Aorta (tissue), 5 donors: Measurements from ENCODE around the gene DIO3. TPM values are rescaled to one million over a fixed set of nuclear protein-coding genes. Genes with fewer than 3 reads are reported as not detected.

Source experiments
- ATAC-seq: fragments of 200-7000 bp; cut with Tn5 transposase; one replicate; pipeline ENCODE4 v1.9.1; 2022; ENCODE audit warnings: moderate library complexity; ENCODE audit not compliant: low FRiP score
- DNase-seq, 2 donors: peaks; one replicate each; pipeline ENCODE4 v3.0.0-alpha.2; 2020
- H3K27ac ChIP-seq, 2 donors: one replicate each; pipeline ENCODE4 v1.5.1; 2013; ENCODE audit warnings: low read length in 2 of 2, mild to moderate bottlenecking in 2 of 2, moderate library complexity in 2 of 2, control low read depth in 1 of 2, inconsistent platforms in 1 of 2, low read depth in 1 of 2
- H3K27me3 ChIP-seq, 2 donors: one replicate each; pipeline ENCODE4 v1.6.1; 2013; ENCODE audit warnings: control low read depth in 1 of 2, low read length in 1 of 2, mild to moderate bottlenecking in 1 of 2, moderate library complexity in 1 of 2; ENCODE audit not compliant: insufficient read depth in 2 of 2, control insufficient read depth in 1 of 2
- H3K36me3 ChIP-seq, 2 donors: one replicate each; pipeline ENCODE4 v1.6.1; 2013; ENCODE audit warnings: control low read depth in 1 of 2, low read length in 1 of 2, mild to moderate bottlenecking in 1 of 2; ENCODE audit not compliant: insufficient read depth in 2 of 2, control insufficient read depth in 1 of 2
- H3K4me1 ChIP-seq, 2 donors: one replicate each; pipeline ENCODE4 v1.6.1; 2013; ENCODE audit warnings: low read length in 2 of 2, control low read depth in 1 of 2, mild to moderate bottlenecking in 1 of 2, moderate library complexity in 1 of 2; ENCODE audit not compliant: insufficient read depth in 2 of 2, control insufficient read depth in 1 of 2
- H3K4me3 ChIP-seq, 2 donors: one replicate each; pipeline ENCODE4 v1.5.1; 2013; ENCODE audit warnings: low read length in 2 of 2, control low read depth in 1 of 2, mild to moderate bottlenecking in 1 of 2
- H3K9me3 ChIP-seq: one replicate; pipeline ENCODE4 v1.6.1; 2013; ENCODE audit warnings: mild to moderate bottlenecking, low read length; ENCODE audit not compliant: control insufficient read depth
- WGBS, 2 donors: extraction: QIAGEN DNeasy Blood & Tissue Kit; methylation state at CpG; one replicate each; pipeline ENCODE4 v1.1.7; 2013; 5-methylcytosine and 5-hydroxymethylcytosine counted together
- intact Hi-C, 2 donors: fragments of 100-400 bp; cut with DNase I; formaldehyde crosslinking; loops; one replicate each; pipeline versions ENCODE4 v1.14.2 to v1.15.0; 2022
- polyA plus RNA-seq, 2 donors: library from polyadenylated mRNA; stranded (reverse); fragments of 200-250 nt; gene quantifications; one replicate each; pipeline ENCODE4 v1.2.3, GENCODE V29; 2013
- total RNA-seq, 2 donors: library from RNA; stranded (reverse); fragmentation: NEBNext Ultra II Directional; extraction: Animal tissue kit (Norgen Biotek cat#: 25700); gene quantifications; one replicate each; pipeline ENCODE4 v1.2.1, GENCODE V29; 2021
- donor health status: healthy with polysubstance abuse.
- donor health status: Bipolar disorder and iron deficiency.
- donor health status: DM: no; HTN: no; CAD: no.
- donor health status: DM: no; HTN: no; CAD: no.
- donor health status: DM: yes; HTN: yes; CAD: no.

Gene DIO3
- total and polyA plus RNA-seq, 4 donors: 0.05 to 5.8 (median 2.0) TPM

GRCh38 chr14:101521473-101521915 lies 39.8 kb upstream of the DIO3 start:
- no peak for ATAC-seq
- H3K4me3 ChIP-seq: no peak overlapping the region

DNA sequence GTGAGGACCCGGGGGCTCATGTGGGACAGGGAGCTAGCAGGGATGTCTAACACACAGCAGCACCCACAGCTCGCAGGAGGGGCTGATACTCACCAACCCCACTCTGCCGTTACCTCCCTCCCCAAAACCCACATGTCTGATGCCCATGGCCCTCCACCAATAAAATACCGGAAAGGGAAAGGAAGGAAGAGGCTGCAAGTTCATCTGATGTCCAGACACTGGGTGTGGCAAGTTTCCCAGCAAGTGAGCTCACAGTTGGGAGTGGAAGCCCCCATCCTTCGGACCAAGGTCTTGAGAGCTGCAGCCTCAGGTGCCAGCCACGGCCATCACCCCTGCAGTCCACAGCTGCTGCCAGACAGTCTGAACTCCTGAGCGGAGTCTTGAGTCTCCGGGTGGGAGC lies 39.3 kb upstream of the DIO3 start:
- no peaks in the 10 kb centered on the region for H3K27me3 ChIP-seq
- no peaks in the 10 kb centered on the region for H3K4me1 ChIP-seq
- no peaks in the 10 kb centered on the region for H3K36me3 ChIP-seq
- DNase-seq: no peak
- no peaks in the 10 kb centered on the region for H3K9me3 ChIP-seq
- H3K4me3 ChIP-seq: no peak overlapping the region
- no peak for ATAC-seq
- intact Hi-C loops: no loop called here
- H3K27ac ChIP-seq: no peak overlapping the region
- WGBS, 2 donors: 92 to 93% methylated on average over 8 of the region's 8 CpGs

More at GRCh38 chr14:101521473-101521915, 39.8 kb upstream of the DIO3 start:
- WGBS, 2 donors: 27 to 33% methylated on average over 13 to 17 of the region's 17 CpGs
- Histone ChIP-seq H3K36me3 (no peaks in the 10 kb centered on the region), H3K27ac (no peak overlapping the region), H3K27me3 (no peaks in the 10 kb centered on the region), H3K9me3 (no peaks in the 10 kb centered on the region), H3K4me1 (no peaks in the 10 kb centered on the region)
- no peak for DNase-seq
- intact Hi-C loops: no loop called here

GRCh38 chr14:101525640-101526527 lies 35.4 kb upstream of the DIO3 start:
- Histone ChIP-seq H3K9me3 (no peaks in the 10 kb centered on the region), H3K4me3 (no peak overlapping the region), H3K27me3 (no peaks in the 10 kb centered on the region), H3K4me1 (no peaks in the 10 kb centered on the region), H3K27ac (no peak overlapping the region), H3K36me3 (no peaks in the 10 kb centered on the region)
- ATAC-seq: no peak
- WGBS, 2 donors: 50 to 60% methylated on average over 41 of the region's 41 CpGs
- intact Hi-C loops: no loop called here
- DNase-seq: no peak

DNA sequence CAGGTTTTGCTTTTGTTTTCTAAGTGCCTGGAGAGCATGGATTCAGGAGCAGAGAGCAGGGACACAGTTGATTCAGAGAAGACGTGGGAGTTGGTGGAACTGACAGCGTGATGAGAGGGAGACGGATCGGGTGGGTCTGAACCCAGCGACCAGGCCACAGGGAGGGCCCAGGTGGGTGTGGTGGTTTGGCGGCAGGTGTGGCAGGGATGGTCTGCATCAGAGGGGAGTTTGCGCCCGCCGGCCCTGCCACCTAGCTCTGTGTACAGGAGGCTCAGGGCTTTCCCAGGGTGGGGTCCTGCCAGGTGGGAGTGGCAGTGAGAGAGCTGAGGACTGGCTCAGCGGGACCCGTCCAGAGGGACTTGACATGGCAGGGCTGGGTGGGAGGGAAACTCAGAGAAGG lies 33.3 kb upstream of the DIO3 start:
- Histone ChIP-seq H3K36me3 (no peaks in the 10 kb centered on the region), H3K27ac (no peak overlapping the region), H3K9me3 (no peaks in the 10 kb centered on the region), H3K4me1 (no peaks in the 10 kb centered on the region), H3K4me3 (no peak overlapping the region), H3K27me3 (no peaks in the 10 kb centered on the region)
- 92 to 94% methylated on average over 11 of the region's 11 CpGs for WGBS, 2 donors
- intact Hi-C loops: no loop called here
- DNase-seq: no peak
- no peak for ATAC-seq

DNA sequence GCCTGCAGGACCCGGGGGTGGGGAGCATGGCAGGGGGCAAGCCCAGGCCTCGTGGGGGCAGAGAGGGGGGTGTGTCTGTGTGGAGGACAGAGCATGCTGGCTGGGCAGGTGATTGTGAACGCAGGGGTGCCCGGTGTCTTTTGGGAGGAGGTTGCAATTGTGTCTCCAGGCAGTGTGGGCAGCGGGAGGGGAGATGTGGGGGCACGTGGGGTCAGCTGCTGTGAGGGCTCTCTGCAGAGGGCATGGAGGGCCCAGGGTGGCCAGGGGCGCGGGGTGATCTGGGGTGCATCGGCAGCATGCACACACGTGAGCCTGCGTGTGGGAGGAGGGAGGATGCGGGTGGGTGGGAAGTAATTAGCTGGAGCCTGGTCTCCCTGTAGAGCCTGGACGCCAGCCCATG lies 32.2 kb upstream of the DIO3 start:
- ATAC-seq (no peak), DNase-seq (no peak)
- H3K4me3 ChIP-seq: no peak overlapping the region
- 60 to 72% methylated on average over 7 to 13 of the region's 13 CpGs for WGBS, 2 donors
- no peaks in the 10 kb centered on the region for H3K4me1 ChIP-seq
- no peaks in the 10 kb centered on the region for H3K9me3 ChIP-seq
- no peak overlapping the region for H3K27ac ChIP-seq
- no peaks in the 10 kb centered on the region for H3K27me3 ChIP-seq
- H3K36me3 ChIP-seq: no peaks in the 10 kb centered on the region
- intact Hi-C loops: no loop called here

- 70 to 74% methylated on average over 4 of the region's 4 CpGs for WGBS, 2 donors
- no peak overlapping the region for H3K27ac ChIP-seq
- ATAC-seq: no peak
These were observed 27.1 kb upstream of the DIO3 start for GRCh38 chr14:101534198-101534597.

DNA sequence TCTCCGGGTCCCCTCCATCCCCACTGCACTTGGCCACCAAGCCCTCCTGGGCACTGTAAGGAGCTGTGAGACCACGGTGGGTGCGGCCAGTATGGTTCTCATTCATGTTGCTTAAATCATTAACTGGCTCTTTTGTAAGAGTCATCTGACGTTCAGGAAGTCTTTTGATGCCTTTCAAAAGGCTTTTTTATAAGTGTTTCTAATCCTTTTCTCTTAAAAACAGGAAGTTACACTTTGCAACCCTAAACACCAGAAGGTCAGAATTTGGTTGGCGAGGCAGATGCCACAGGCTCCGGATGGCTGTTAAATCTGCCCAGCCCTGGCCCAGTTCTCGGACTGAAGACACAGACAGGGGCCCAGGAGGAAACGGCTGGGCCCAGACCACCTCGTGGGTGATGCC lies 26.1 kb upstream of the DIO3 start:
- no peak overlapping the region for H3K4me3 ChIP-seq
- 74 to 76% methylated on average over 9 of the region's 9 CpGs for WGBS, 2 donors
- H3K27ac ChIP-seq: no peak overlapping the region
- intact Hi-C loops: no loop called here
- H3K9me3 ChIP-seq: no peaks in the 10 kb centered on the region
- DNase-seq: no peak
- H3K4me1 ChIP-seq: no peaks in the 10 kb centered on the region
- no peaks in the 10 kb centered on the region for H3K27me3 ChIP-seq
- H3K36me3 ChIP-seq: no peaks in the 10 kb centered on the region
- ATAC-seq: no peak

More at GRCh38 chr14:101534198-101534597, 27.1 kb upstream of the DIO3 start:
- H3K36me3 ChIP-seq: no peaks in the 10 kb centered on the region
- no peaks in the 10 kb centered on the region for H3K27me3 ChIP-seq
- H3K4me3 ChIP-seq: no peak overlapping the region
- DNase-seq: no peak
- intact Hi-C loops: no loop called here
- no peaks in the 10 kb centered on the region for H3K4me1 ChIP-seq
- H3K9me3 ChIP-seq: no peaks in the 10 kb centered on the region

DNA sequence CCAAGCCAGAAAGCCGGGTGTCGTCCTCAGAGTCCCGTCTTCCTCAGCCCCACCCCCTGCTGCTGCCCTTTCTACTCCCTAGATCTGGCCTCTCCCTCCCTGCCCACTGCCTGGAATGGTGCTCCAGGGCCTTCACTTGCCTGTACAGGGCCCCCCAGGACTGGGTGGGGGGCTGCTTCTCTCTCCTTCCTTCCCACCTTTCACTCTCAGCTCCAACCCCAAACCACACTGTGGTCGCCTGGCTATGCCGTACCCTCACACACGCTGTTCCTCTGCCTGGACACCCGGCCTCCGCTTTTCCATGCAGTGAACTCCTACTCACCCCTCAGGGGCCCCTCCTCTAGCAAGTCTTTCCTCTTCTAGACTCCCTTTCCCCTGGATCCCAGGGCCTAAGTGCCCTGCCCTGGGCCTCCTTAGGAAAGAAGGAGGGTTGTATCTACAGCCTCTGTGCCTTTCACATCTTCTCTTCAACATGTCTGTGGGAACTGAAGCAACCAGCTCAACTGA lies 25.5 kb upstream of the DIO3 start:
- H3K9me3 ChIP-seq: no peaks in the 10 kb centered on the region
- no peaks in the 10 kb centered on the region for H3K27me3 ChIP-seq
- intact Hi-C loops: no loop called here
- H3K4me3 ChIP-seq: no peak overlapping the region
- 85 to 86% methylated on average over 8 of the region's 8 CpGs for WGBS, 2 donors
- DNase-seq (no peak), ATAC-seq (no peak)
- no peak overlapping the region for H3K27ac ChIP-seq
- H3K36me3 ChIP-seq: no peaks in the 10 kb centered on the region
- H3K4me1 ChIP-seq: no peaks in the 10 kb centered on the region

DNA sequence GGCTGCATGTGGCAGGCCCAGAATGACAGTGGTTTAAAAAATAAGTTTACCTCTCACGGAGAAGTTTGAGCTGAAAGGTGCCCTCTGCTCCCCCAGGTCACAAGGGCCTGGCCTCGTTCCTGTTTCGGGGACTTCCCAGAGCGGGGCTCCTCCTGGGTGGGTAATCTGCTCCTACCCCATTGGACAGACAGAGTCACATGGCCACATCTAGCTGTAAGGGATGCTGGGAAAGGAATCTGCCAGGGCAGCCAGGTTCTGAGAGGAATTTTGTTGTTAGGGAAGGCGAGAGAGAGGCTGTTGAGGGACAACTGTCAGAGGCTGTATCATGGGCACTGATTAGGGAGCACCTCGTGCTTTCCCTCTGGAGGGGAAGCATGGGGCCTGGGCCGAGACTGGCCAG lies 24.0 kb upstream of the DIO3 start:
- DNase-seq (no peak), ATAC-seq (no peak)
- Histone ChIP-seq H3K4me3 (no peak overlapping the region), H3K27me3 (no peaks in the 10 kb centered on the region), H3K27ac (no peak overlapping the region), H3K9me3 (no peaks in the 10 kb centered on the region), H3K4me1 (no peaks in the 10 kb centered on the region), H3K36me3 (no peaks in the 10 kb centered on the region)
- WGBS, 2 donors: 87% methylated on average over 7 of the region's 7 CpGs
- intact Hi-C loops: no loop called here
